GM18909 (cell line): ENCODE results near the gene TMEM101.
"Not testable (repeated sequence)": the region's sequence is repeated elsewhere in the genome, so short reads cannot be mapped to it uniquely, and the experiment has no call there.

Experiments used
- ATAC-seq: cut with Tn5 transposase; IDR thresholded peaks from one replicate; pipeline ENCODE4 v1.9.1; 2021; ENCODE audit warnings: mild to moderate bottlenecking; ENCODE audit not compliant: unreplicated experiment, poor library complexity

Gene TMEM101

GRCh38 chr17:44002141-44002848, 12.5 kb downstream of the TMEM101 start:
- ATAC-seq = no peak

GRCh38 chr17:44001461-44001920, 13.3 kb downstream of the TMEM101 start:
- ATAC-seq = no peak

- ATAC-seq = no peak
Observed at GRCh38 chr17:44000871-44001460, 13.8 kb downstream of the TMEM101 start.

- ATAC-seq = no peak
Observed at GRCh38 chr17:44000141-44000860, 14.5 kb downstream of the TMEM101 start.

GRCh38 chr17:43999024-43999423, 15.7 kb downstream of the TMEM101 start:
- no peak for ATAC-seq

GRCh38 chr17:43998552-43998951, 16.2 kb downstream of the TMEM101 start:
- ATAC-seq = no peak

GRCh38 chr17:43997180-43997579, 17.6 kb downstream of the TMEM101 start:
- ATAC-seq = not testable (repeated sequence)

GRCh38 chr17:43995150-43995471, 19.7 kb downstream of the TMEM101 start:
- no peak for ATAC-seq

- no peak for ATAC-seq
Observed at GRCh38 chr17:43994272-43995149, 20.3 kb downstream of the TMEM101 start.

- no peak for ATAC-seq
Observed at GRCh38 chr17:43992641-43993040, 22.1 kb downstream of the TMEM101 start.

- ATAC-seq = no peak
Observed at GRCh38 chr17:43988301-43988700, 26.5 kb downstream of the TMEM101 start.

GRCh38 chr17:43987131-43988021, 27.4 kb downstream of the TMEM101 start:
- ATAC-seq = no peak

GRCh38 chr17:43986225-43986981, 28.4 kb downstream of the TMEM101 start:
- no peak for ATAC-seq

GRCh38 chr17:43984521-43984920, 30.2 kb downstream of the TMEM101 start:
- ATAC-seq = no peak

GRCh38 chr17:43983515-43984411, 31.0 kb downstream of the TMEM101 start:
- ATAC-seq = no peak

GRCh38 chr17:43983196-43983514, 31.6 kb downstream of the TMEM101 start:
- ATAC-seq = no peak

GRCh38 chr17:43982171-43982570, 32.6 kb downstream of the TMEM101 start:
- no peak for ATAC-seq

- no peak for ATAC-seq
Observed at GRCh38 chr17:43979671-43980070, 35.1 kb downstream of the TMEM101 start.
